Measurements from ENCODE around the gene TRIM9.
"Not testable (repeated sequence)": the region's sequence is repeated elsewhere in the genome, so short reads cannot be mapped to it uniquely, and the experiment has no call there.

The TRIM9 gene

DNA sequence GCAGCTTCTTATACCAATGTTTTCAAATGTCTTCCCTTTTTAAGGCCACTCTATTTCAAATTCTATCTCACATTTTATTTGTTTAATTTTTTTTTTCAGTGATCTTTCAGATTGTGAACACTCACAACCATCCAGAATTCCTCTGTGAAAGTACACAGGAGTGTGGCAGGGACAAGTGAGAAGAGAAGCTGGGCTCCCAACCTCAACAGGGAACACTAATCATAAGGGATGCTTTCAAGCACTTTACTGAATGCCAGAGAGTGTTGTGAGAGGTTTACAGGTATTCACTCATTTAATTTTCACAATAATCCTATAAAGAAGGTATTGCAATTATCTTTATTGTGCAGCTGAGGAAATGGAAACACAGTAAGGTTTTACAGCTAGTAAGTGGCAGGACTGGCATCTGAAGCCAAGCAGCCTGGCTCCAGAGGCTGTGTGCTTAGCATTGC, 90.5 kb downstream of the TRIM9 start:
- DNase-seq (ENCODE audit: low read depth) = no peak

DNA sequence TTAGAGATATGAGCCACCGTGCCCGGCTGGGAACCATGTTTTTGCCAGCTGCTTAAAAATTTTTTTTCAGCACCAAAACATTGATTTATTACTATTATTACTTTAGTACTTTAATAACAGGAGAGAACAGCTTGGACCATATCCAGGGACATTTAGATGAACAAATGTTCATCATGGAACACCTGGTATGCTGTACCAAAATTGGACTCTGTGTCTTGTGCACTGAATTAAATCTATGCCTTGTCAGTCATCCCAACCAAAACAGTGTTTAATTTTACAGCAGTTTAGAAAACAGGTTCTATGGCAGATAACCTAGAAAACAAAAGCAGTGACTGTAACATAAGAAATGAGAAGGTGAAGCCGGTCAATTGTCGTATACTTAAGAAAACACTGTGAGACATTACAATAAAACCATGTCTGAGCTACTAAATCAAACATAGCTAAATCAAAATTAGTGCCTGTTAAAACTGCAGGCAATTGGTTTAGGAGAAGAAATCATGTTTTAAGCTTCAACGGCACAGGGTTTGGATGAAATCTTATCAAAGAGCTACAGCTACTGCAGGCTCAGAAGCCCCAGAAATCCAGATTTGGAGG, 92.4 kb downstream of the TRIM9 start:
- no peak for DNase-seq (ENCODE audit: low read depth)

DNA sequence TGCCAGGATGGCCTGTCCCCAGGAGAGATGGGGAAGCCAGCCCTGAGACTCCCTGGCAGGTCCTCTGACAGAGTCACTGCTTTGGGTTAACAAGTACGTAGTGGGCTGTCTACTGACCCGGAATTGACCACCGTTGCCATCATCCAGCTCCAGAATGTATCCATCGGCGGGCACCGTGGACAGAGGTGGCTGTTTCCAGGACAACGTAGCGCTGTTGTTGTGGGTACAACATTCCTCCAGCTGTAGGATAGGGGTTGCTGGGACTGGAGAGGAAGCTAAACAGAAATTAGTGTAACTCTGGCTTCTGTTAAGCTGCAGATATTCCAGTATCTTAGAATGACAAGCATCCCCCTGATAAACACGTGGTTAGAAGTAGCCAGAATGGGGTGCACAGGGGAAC, 94.3 kb downstream of the TRIM9 start:
- DNase-seq (ENCODE audit: low read depth) = no peak

DNA sequence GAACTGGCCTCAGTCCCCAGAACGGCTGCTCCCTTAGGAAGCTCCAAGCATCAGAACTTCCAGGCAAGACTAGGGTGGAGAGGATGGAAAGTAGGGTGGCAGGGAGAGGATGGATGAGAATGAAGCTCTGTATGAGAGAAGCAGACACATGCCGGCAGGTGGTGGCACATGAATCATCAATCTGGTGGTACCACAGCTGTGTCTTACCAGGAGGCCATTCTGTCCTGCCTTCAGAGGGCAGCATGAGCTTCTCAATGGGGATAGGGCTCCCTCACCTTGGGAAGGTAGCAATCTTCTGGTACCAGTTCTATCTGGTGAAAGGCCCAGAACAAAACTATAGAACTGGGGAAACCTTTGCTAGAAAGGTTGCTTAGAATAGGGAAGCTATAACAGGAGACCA, 95.2 kb downstream of the TRIM9 start:
- no peak for DNase-seq (ENCODE audit: low read depth)

DNA sequence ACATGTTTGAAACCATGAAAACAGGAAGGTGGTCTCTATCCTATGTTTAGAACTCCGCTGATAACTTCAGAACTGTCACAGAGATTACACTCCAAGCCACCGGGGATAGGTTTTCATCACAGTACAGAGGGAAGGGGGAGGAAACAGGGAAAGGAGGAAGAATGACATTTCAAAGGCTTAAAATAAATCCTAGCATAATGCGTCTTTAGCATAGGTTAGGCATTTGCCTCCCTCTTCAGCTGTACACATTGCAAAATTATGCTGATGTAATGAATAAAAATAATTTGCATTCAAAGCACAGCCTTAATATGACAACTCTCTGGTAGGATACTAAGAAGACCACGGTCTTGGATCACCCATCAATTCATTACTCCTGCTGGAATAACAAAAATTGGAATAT, 96.3 kb downstream of the TRIM9 start:
- DNase-seq (ENCODE audit: low read depth) = no peak

DNA sequence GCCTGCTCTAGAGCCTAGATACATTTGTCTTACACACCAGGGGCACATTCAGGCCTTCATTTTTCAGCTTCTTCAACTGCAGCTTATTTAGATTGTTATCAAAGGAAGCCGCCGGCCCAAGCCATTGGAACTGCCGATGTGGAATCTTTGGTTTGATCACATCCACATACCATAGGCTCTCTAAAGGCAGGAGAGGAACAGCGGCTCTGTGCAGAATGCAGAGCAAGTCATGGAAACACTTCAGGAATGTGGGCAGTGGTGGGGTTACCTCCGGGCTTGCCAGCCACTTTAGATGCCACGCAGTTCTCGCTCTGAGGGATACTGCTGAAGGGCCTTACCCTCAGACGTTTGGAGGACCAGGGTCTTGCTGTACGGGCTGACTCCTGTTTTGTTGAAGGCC, 97.2 kb downstream of the TRIM9 start:
- no peak for DNase-seq (ENCODE audit: low read depth)

DNA sequence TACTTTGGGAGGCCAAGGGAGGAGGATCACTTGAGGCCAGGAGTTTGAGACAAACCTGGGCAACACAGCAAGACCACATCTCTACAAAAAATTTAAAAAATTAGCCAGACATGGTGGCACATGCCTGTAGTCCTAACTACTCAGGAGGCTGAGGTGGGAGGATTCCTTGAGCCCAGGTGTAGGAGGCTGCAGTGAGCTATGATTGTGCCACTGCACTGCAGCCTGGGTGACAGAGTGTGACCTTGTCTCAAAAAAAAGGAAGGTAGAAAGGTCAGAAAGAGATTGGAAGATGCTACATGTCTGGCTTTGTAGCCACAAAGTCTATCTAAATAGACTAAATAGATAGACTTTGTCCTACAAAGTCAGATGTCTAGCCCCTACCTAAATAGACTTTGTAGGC, 100.7 kb downstream of the TRIM9 start:
- not testable (repeated sequence) for DNase-seq (ENCODE audit: low read depth)

DNA sequence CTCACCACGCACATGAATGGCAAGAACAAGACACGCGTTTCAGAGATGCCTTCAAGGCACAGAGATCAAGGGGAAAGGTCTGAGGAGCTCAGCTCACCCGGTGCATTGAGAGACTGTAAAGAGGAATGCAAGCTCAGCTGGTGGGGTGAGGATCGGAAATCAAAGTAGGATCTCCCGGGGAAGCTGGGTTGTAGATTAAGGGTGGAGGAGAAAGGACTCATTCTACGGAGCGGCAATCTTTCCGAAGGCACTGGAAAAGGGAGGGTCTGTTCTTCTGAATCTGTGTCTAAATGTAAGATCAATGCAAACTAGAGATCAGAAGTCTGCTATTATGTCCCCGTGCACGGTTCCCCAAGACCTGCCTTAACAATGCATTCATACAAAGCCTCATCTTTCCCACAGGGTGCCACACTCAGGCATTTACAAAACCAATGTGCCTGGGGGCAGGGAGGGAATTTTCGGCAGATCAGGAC, 109.0 kb downstream of the TRIM9 start:
- no peak for DNase-seq (ENCODE audit: low read depth)

DNA sequence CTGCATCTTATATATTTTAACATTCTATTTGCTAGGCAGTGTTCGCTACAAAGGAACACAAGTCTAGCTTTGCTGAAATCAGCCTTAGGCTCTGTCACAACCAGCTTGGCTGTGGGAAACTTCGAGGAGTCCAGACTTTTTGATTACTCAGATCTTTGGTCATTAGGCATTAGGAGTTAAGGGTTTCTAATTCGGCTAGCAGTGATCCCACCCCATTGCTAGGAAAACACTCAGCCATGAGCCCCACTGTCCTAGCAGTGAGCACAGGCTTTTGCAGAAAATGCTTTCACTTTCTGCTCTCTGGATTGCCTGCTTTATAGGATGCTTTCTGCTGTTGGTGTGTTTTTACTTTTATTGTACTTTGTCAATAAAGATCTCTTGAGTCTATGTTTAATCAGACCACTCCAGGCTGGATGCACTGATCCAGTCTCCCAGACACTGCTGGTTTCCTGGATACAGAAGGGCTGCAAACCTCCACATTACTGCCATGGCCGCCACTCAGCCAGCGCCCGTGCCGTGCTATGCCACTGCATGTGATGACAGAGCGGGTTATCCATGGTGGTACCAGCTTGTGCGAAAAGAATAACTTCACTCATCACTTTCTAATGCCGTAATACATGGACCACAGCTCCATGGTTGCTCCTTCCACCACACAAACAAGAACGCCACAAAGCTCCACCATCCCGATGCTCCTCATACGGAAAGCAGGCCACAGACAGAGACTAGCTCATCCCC, 109.6 kb downstream of the TRIM9 start:
- no peak for DNase-seq (ENCODE audit: low read depth)

DNA sequence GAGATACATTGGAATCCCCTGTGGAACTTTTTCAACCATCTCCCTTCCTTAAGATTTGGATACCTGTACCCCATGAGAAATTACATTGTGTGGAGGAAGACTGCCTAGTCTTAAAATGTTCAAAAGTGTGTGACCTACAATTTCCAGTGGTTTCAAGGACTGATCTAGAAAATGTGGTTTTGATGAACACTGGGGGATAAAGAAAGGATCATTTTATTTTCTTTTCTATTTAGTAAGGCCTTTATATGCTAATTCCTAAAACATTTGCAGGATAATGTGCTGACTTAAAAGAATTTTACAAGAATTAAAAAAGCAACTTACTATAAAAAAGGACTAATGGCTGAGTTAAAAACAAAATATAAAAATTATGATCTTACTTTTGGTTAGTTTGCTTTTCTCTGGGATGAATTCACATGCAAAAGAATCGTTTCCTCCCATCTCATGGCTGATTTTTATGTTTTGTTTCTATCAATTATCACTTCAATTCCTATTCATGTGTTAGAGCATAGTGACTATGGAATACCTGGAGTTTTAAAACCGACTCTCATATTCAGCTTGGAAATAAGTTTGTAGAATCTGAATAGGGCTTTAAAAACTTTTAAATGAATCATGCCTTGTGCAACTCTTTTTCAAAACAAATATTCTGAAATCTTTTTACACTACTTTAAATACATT, 110.7 kb downstream of the TRIM9 start:
- DNase-seq (ENCODE audit: low read depth) = no peak

DNA sequence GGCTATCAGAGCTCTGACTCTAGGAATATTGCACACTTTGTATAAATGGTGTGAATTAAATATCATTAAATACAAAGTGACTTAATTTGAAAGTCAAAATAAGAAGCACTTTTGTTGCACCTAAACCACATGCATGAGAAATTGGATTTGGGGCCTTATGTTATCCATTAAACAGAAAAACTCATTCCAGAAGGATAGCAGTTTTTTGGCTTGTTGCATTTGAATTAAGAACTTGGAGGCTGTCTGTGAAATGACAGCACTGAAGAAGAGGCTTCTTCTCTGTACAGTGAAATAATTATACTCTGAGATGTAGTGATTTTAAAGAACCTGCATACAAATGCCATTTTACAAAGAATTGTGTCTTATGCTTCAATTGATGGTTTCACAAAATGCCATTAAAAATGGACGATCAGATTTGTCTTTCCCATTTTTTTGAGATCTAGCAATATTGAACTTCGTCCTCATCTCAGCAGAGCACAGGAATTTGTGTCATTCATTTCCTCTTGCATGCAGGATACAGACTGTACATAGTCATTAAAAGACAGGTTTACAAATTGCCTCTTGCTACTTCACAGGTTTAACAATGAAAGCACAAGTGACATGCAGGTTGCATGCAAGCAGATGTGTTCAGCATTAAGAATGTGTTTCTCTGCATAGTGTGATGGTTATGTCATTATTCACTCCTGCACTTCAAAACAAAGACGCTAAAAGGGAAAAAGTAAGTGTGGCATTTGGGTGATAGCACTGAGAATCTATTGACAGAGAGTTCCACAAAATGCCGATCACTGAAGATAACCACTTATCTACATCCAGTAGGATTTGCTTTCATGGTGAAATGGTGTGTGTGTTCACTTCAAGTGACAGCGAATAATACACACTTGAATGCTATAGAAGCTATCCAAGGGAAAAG, 114.7 kb downstream of the TRIM9 start:
- no peak for DNase-seq (ENCODE audit: low read depth)

DNA sequence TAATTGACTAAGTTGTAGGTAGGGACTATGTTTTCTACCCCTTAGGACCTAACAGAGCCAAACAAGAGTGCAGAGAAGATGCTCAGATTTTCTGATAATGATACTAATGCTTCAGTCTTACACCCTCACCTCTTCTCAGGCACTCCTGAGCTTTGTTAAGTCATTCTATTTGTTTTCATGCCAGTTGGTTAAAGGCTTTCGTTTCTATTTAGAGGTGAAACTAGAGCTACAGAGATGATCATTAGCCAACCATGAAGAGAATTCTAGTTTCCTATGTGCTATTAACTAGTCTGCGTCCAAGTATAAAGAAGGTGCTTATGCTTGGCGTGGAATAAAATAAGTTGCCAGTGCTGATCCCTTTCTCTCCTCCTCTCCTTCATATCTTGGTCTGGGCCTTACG, 116.0 kb downstream of the TRIM9 start:
- no peak for DNase-seq (ENCODE audit: low read depth)

DNA sequence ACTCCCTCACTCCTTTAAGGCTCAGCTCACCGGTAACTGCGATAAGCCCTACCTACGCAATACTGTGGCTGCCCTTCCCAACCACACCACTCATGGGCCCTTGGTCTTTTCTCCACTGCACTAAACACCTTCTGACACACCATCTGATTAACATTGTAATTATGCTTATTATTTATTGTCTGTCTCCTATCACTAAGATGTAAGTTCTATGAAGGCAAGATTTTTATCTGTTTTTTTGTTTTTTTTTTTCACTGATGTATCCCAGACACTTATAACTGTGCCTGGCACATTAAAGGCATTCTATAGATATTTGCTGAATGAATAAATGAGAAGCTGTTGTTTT, 116.4 kb downstream of the TRIM9 start:
- no peak for DNase-seq (ENCODE audit: low read depth)

DNA sequence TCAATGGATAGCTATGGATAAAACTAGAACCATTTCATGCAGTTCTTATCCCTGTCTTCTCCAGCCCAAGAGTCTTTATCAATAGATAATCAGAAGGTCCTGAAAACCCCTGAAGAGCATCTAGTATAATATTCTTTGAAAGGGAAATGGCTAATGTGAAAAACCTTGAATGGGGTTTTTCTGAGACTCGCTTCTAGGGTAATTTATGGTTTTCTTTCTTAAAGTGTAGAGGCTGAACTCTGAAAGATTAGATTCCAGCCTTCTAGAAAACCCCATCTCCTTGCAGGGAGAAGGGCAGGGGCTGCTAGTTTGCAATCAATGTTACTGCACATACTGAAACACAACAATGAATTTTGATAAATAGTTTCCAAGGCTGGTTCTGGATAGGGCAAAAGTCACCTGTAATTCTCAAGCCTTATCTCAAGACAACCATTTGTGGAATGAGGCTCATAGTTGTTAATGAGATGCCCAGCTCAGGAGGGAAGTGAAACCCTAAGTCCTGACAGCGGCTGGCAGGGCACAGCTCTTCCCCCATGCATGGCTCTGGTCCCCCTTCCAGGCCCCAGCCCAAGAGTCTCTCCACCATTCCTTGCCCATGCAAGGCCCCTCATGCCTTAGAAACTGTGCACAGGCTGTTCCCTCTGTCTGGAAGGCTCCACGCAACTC, 116.9 kb downstream of the TRIM9 start:
- DNase-seq (ENCODE audit: low read depth) = no peak

DNA sequence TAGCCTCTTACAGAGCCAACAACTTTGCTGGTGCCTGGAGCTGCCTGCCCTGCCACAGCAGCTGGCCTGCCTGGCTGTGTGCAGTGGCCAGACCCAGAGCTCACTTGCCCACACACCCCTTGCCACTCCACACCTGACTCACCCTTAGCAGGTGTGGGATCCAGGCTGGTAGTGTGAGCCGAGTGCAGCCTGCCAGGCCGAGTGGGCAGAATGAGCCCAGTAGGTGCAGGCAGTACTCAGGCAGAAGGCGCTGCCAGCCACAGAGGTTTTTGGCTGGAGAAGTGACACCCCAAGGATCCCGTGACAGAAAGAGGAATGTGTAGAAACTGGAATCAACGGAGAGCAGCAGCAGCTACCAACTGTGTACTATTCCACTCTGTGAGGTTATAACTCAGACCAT, 120.8 kb downstream of the TRIM9 start:
- no peak for DNase-seq (ENCODE audit: low read depth)

DNA sequence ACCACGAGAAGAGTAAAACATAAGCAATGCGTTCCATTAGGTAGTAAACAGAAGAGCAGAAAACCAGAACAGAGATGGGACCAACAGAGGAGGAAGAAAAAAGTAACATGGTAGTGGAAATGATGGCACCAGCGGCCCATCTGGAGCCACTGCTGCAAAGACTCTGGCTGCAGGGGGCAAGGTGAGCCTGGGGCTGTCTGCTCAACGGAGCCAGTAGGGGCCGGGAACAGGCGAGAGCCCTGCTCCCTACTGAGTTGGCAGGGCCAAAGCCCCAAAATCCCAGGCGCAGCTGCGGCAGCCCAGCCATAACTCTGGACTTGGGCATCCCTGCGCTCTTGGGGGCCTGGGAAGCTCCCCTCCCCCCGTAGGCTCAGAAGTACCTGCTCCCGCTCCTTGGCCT, 122.2 kb downstream of the TRIM9 start:
- DNase-seq (ENCODE audit: low read depth) = no peak

DNA sequence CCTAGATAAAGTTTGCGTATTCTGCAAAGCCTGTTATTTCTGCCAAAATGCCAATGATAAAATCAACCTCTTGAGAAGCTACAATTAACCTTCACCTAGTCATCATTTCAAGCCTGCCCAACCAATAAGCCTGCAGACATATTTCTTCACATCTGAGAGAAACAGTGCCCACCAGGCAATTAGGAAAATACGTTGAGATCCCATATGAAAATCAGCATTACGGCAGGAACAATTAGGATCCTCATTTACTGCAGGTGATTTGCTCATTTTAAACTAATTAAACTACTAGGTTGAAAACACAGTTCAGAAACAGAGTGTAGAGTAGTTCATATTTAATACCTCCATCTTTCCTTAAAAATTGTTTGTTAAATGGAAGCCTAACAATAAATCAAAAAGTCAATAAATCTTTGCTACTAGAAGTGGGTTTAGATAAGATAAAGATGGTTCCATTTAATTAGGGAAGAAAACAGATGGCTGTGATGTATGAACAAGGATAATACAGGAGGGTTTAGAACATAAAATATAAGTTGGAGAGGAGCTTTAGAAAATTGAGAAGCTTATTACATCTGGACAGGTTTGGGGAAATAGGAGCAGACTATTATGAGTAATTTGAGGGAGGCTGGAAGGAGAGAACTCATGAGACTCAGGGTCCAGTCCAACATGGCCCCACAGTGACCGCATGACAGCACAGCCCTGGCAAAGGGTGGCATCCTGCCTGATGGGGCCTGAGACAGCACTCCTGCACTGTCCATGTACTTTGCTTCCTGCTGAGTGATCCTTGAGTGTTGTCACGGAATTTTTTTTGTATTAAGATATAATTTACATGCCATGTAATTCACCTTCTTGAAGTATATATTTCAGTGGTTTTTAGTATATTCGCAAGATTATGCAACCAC, 123.8 kb downstream of the TRIM9 start:
- no peak for DNase-seq (ENCODE audit: low read depth)

DNA sequence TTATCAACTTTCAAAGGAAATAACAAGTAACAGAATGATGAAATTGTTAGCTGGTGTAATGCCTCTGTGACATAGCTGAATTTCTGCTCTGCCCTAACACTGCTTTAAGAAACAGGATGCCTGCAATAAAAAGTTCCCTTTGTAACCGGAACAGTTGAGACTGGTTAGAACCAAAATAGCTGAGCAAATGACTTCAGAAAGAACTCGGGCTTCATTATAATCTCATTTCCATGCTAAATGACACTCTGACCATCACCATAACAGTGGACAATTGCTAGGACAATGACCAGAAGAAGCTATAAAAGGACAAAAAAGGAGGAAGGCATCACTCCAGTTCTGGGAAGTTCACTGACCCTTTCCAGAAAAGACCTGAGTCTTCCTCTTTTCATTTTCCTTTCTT, 127.1 kb downstream of the TRIM9 start:
- no peak for DNase-seq (ENCODE audit: low read depth)

DNA sequence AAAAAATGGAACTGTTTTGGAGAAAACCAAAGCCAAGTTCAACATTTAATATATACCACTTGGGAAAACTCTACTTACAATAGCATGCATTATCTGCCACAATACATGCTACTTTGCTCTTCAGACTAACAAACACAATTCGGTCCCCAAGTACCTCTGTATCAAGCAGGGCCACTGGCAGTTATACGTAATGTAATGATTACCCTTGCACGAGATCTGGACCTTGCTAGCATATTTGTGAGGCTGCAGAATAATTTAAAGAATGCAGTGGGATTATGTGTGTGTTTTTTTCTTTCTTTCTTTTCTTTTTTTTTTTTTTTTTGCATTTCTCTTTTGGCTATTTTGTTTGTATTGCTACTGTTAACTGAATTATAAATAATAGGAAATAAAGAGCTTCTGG, 127.8 kb downstream of the TRIM9 start:
- no peak for DNase-seq (ENCODE audit: low read depth)

DNA sequence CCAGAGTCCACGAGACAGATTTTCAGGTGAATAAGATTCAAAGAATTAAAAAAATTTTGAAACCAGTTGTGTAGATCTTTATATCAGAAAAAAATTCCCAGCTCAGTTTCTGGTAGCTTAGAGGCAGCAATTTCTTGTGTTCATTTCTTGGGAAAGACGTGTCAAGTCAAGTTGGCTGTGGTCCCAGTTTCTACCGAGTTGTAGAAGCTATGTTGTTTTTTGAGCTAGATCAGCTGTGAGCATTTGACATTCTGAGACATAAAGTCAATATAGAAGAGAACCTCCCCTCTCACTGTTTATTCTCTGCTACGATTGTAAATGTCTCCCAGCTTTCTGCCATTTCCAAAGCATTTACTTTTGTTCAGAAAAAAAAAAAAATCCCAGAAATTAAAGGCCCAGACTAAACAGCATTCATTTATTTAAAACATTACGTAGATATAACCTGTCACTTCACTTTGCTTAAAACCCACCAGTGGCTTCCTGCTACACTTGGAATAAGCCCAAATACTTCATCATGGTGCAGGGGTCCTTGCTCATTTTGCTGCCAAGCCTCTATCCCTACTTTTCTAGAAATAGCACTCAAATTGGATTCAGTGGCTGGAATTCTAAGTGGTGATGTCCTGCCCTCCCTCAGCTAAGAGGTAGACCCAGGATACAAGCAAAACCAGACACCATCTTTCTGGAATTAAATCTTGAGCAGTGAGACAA, 130.1 kb downstream of the TRIM9 start:
- DNase-seq (ENCODE audit: low read depth) = no peak
